CD8-positive, alpha-beta memory T cell (primary cell): ENCODE results near the gene PCSK7. TPM values are rescaled to one million over a fixed set of nuclear protein-coding genes. Genes with fewer than 3 reads are reported as not detected.

Experiments used
- CTCF ChIA-PET: fragments of 350-600 bp; sonication (Branson Sonifier 250); formaldehyde crosslinking; loops from one replicate; lab custom pipeline; 2021; ENCODE audit warnings: antibody characterized with exemption; lab: Charles Lee
- POLR2A ChIA-PET: fragments of 350-600 bp; sonication (Branson Sonifier 250); formaldehyde crosslinking; loops from one replicate; lab custom pipeline; 2021; ENCODE audit warnings: antibody characterized with exemption; lab: Charles Lee
- DNase-seq, 5 donors: peaks; one replicate each; pipeline versions ENCODE4 v3.0.0 to v3.0.0-alpha.2; 2020 to 2022; ENCODE audit warnings: mixed read lengths in 1 of 5
- H3K27ac ChIP-seq: one replicate; pipeline ENCODE4 v1.7.0; 2013; ENCODE audit warnings: low read depth, mild to moderate bottlenecking, low read length, moderate library complexity
- H3K27me3 ChIP-seq: 2 replicates; pipeline ENCODE4 v1.7.0; 2013; ENCODE audit warnings: low read length, mild to moderate bottlenecking; ENCODE audit not compliant: insufficient read depth, poor library complexity, severe bottlenecking
- H3K36me3 ChIP-seq: 2 replicates; pipeline ENCODE4 v1.7.0; 2013; ENCODE audit warnings: mild to moderate bottlenecking, low read length, moderate library complexity; ENCODE audit not compliant: insufficient read depth
- H3K4me1 ChIP-seq: 2 replicates; pipeline ENCODE4 v1.7.0; 2013; ENCODE audit warnings: mild to moderate bottlenecking, low read length, moderate library complexity; ENCODE audit not compliant: insufficient read depth
- H3K4me3 ChIP-seq: 2 replicates; pipeline ENCODE4 v1.7.0; 2013; ENCODE audit warnings: mild to moderate bottlenecking, low read length
- H3K9me3 ChIP-seq: 2 replicates; pipeline ENCODE4 v1.7.0; 2013; ENCODE audit warnings: mild to moderate bottlenecking, low read length
- H3K27ac Mint-ChIP-seq, 8 donors: one replicate each; pipeline ENCODE4 v1.8.0; 2020 to 2021; ENCODE audit warnings: mixed read lengths in 8 of 8, mild to moderate bottlenecking in 6 of 8, inconsistent platforms in 3 of 8, moderate library complexity in 3 of 8
- H3K27me3 Mint-ChIP-seq, 2 donors: one replicate each; pipeline ENCODE4 v1.8.0; 2020 to 2021; ENCODE audit warnings: mixed read lengths in 2 of 2, mild to moderate bottlenecking in 1 of 2, moderate library complexity in 1 of 2
- H3K36me3 Mint-ChIP-seq, 3 donors: one replicate each; pipeline ENCODE4 v1.8.0; 2020 to 2021; ENCODE audit warnings: mixed read lengths in 3 of 3, inconsistent platforms in 1 of 3, mild to moderate bottlenecking in 1 of 3
- H3K4me1 Mint-ChIP-seq, 3 donors: one replicate each; pipeline ENCODE4 v1.8.0; 2020 to 2021; ENCODE audit warnings: mixed read lengths in 3 of 3, inconsistent platforms in 1 of 3, mild to moderate bottlenecking in 1 of 3
- H3K4me3 Mint-ChIP-seq, 7 donors: one replicate each; pipeline ENCODE4 v1.8.0; 2020 to 2021; ENCODE audit warnings: mixed read lengths in 7 of 7, mild to moderate bottlenecking in 6 of 7, moderate library complexity in 4 of 7, inconsistent platforms in 2 of 7
- H3K9me3 Mint-ChIP-seq, 5 donors: one replicate each; pipeline ENCODE4 v1.8.0; 2020 to 2022; ENCODE audit warnings: mixed read lengths in 5 of 5, mild to moderate bottlenecking in 3 of 5, moderate library complexity in 2 of 5, inconsistent platforms in 1 of 5
- polyA plus RNA-seq: library from polyadenylated mRNA; unstranded; fragments of 300-500 nt; fragmentation: Illumina TruSeq; gene quantifications from one replicate; pipeline ENCODE4 v1.2.3, GENCODE V29; 2021
- total RNA-seq, 2 experiments: library from RNA; stranded (reverse); gene quantifications; one replicate each; pipeline ENCODE4 v1.2.3, GENCODE V29; 2021

Gene PCSK7
- total and polyA plus RNA-seq, 3 experiments from 2014 or later = 81.7 to 101 (median 99.6) TPM

GRCh38 chr11:117204283-117205080 lies 27.4 kb downstream of the PCSK7 start:
- Mint-ChIP-seq H3K4me1 (peaks cover 0 to 6% (median 4%) of the 10 kb centered on the region in 3 donors), H3K9me3 (no peaks in the 10 kb centered on the region), H3K27me3 (no peaks in the 10 kb centered on the region), H3K27ac (peak overlapping the region in 6 of 8 donors; percentile 12 to 84 (median 53)), H3K36me3 (peaks cover 0 to 47% (median 2%) of the 10 kb centered on the region in 3 donors), H3K4me3 (no peak overlapping the region)
- no peaks in the 10 kb centered on the region for H3K9me3 ChIP-seq
- no peaks in the 10 kb centered on the region for H3K27me3 ChIP-seq
- DNase-seq = no peak
- no peak overlapping the region for H3K4me3 ChIP-seq
- no peaks in the 10 kb centered on the region for H3K4me1 ChIP-seq
- no peaks in the 10 kb centered on the region for H3K36me3 ChIP-seq
- ChIA-PET POLR2A (no interaction called here), CTCF (interaction anchor here (2.6 kb wide), 1 partner anchor 22 kb away, joined by 6 read pairs; no protein-coding TSS in a partner anchor)
- no peak overlapping the region for H3K27ac ChIP-seq

DNA sequence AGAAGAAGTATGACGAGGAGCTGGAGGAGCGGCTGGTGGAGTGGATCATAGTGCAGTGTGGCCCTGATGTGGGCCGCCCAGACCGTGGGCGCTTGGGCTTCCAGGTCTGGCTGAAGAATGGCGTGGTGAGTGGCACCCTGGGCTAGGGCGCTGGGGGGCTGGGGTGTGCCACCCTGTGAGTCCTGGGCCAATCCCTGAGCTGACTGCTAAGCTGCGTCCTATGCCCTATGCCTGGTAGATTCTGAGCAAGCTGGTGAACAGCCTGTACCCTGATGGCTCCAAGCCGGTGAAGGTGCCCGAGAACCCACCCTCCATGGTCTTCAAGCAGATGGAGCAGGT lies 28.8 kb downstream of the PCSK7 start:
- Mint-ChIP-seq H3K9me3 (no peaks in the 10 kb centered on the region), H3K4me1 (peaks cover 0 to 10% (median 4%) of the 10 kb centered on the region in 3 donors), H3K27ac (peak overlapping the region in 4 of 8 donors; percentile 9 to 91 (median 54)), H3K4me3 (peak overlapping the region in 1 of 7 donors; percentile 9), H3K36me3 (peaks cover 0 to 43% (median 2%) of the 10 kb centered on the region in 3 donors), H3K27me3 (no peaks in the 10 kb centered on the region)
- CTCF ChIA-PET = interaction anchor here (2.6 kb wide), 1 partner anchor 24 kb away, joined by 6 read pairs; no protein-coding TSS in a partner anchor
- H3K4me1 ChIP-seq = no peaks in the 10 kb centered on the region
- no peaks in the 10 kb centered on the region for H3K27me3 ChIP-seq
- H3K4me3 ChIP-seq = no peak overlapping the region
- DNase-seq = no peak
- POLR2A ChIA-PET = no interaction called here
- H3K9me3 ChIP-seq = no peaks in the 10 kb centered on the region
- H3K27ac ChIP-seq = no peak overlapping the region
- no peaks in the 10 kb centered on the region for H3K36me3 ChIP-seq

GRCh38 chr11:117202386-117203068 lies 29.3 kb downstream of the PCSK7 start:
- peaks cover 0 to 45% (median 2%) of the 10 kb centered on the region in 3 donors for H3K36me3 Mint-ChIP-seq
- ChIA-PET POLR2A (no interaction called here), CTCF (interaction anchor here (2.6 kb wide), 1 partner anchor 24 kb away, joined by 6 read pairs; no protein-coding TSS in a partner anchor)

GRCh38 chr11:117201658-117202305 lies 30.1 kb downstream of the PCSK7 start:
- H3K27me3 Mint-ChIP-seq = no peaks in the 10 kb centered on the region
- no peaks in the 10 kb centered on the region for H3K27me3 ChIP-seq
- no peaks in the 10 kb centered on the region for H3K9me3 ChIP-seq
- peak overlapping the region in 2 of 8 donors; percentile 17 to 64 for H3K27ac Mint-ChIP-seq
- DNase-seq = no peak
- peaks cover 0 to 10% (median 4%) of the 10 kb centered on the region in 3 donors for H3K4me1 Mint-ChIP-seq
- H3K4me3 ChIP-seq = no peak overlapping the region
- CTCF ChIA-PET = interaction anchor here (2.6 kb wide), 1 partner anchor 25 kb away, joined by 6 read pairs; no protein-coding TSS in a partner anchor
- no peaks in the 10 kb centered on the region for H3K9me3 Mint-ChIP-seq
- no peak overlapping the region for H3K27ac ChIP-seq
- H3K4me1 ChIP-seq = no peaks in the 10 kb centered on the region
- no peak overlapping the region for H3K4me3 Mint-ChIP-seq
- peaks cover 0 to 46% (median 2%) of the 10 kb centered on the region in 3 donors for H3K36me3 Mint-ChIP-seq
- H3K36me3 ChIP-seq = no peaks in the 10 kb centered on the region
- POLR2A ChIA-PET = no interaction called here

More at GRCh38 chr11:117202386-117203068, 29.3 kb downstream of the PCSK7 start:
- Histone ChIP-seq H3K36me3 (no peaks in the 10 kb centered on the region), H3K27me3 (no peaks in the 10 kb centered on the region), H3K27ac (no peak overlapping the region), H3K4me1 (no peaks in the 10 kb centered on the region), H3K4me3 (no peak overlapping the region), H3K9me3 (no peaks in the 10 kb centered on the region)
- Mint-ChIP-seq H3K4me1 (peaks cover 0 to 10% (median 4%) of the 10 kb centered on the region in 3 donors), H3K9me3 (no peaks in the 10 kb centered on the region), H3K27me3 (no peaks in the 10 kb centered on the region), H3K4me3 (no peak overlapping the region), H3K27ac (peak overlapping the region in 4 of 8 donors; percentile 4 to 64 (median 30))
- no peak for DNase-seq

GRCh38 chr11:117200813-117201657 lies 30.8 kb downstream of the PCSK7 start:
- Mint-ChIP-seq H3K4me1 (peaks cover 0 to 10% (median 4%) of the 10 kb centered on the region in 3 donors), H3K36me3 (peaks cover 0 to 44% (median under 1%) of the 10 kb centered on the region in 3 donors), H3K4me3 (no peak overlapping the region), H3K27ac (peak overlapping the region in 7 of 8 donors; percentile 8 to 76 (median 62)), H3K9me3 (no peaks in the 10 kb centered on the region), H3K27me3 (no peaks in the 10 kb centered on the region)
- ChIA-PET CTCF (no interaction called here), POLR2A (no interaction called here)
- no peaks in the 10 kb centered on the region for H3K4me1 ChIP-seq
- no peaks in the 10 kb centered on the region for H3K9me3 ChIP-seq
- DNase-seq = no peak
- H3K4me3 ChIP-seq = no peak overlapping the region
- H3K36me3 ChIP-seq = no peaks in the 10 kb centered on the region
- H3K27ac ChIP-seq = no peak overlapping the region
- no peaks in the 10 kb centered on the region for H3K27me3 ChIP-seq

DNA sequence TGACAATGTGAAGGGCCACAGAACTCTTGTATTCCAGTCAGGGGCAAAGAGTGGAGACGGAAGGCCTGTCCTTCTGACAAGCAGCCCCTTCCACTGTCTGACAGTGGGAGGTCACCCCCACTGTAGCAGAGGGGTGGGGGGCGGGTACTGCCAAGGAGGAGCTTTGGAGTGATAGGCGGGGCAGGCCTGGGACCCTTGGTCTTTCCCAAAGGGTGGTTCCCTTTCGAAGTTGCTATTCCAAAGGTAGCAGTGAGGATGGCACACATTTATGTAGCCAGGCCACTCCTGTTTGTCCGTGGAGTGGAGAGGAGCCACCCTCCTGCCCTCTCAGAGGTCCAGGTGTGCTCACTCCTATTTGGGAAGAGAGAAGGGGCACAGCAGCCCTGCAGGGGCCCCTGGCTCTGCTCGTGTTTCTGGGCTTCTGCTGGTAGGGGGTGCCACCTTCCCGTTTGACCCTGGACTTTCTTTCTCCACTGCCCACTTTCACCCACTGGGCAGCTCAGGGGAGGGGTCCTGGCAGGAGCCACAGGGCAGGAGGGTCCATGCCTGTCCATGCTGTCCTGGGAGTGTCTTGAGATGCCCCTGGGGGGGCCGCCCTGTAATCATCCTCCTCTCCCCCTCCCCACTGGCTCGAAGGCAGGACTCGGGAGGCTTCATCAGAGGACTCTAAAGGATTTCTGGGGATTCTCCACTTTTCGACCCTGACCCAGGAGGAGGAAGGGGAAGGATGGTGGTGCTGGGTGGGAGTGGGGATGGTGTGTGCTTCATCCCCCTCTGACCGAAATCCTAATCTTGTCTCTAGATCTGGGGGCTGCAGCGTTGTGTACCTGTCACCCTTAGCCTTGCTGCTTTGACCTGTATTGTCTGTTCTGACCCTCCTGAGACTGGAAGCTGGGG lies 31.7 kb downstream of the PCSK7 start:
- DNase-seq = no peak
- Mint-ChIP-seq H3K36me3 (peaks cover 0 to 41% (median 2%) of the 10 kb centered on the region in 3 donors), H3K9me3 (no peaks in the 10 kb centered on the region), H3K4me1 (peaks cover 0 to 10% (median 6%) of the 10 kb centered on the region in 3 donors), H3K27me3 (no peaks in the 10 kb centered on the region), H3K4me3 (no peak overlapping the region), H3K27ac (peak overlapping the region in 7 of 8 donors; percentile 53 to 76 (median 62))
- Histone ChIP-seq H3K27me3 (no peaks in the 10 kb centered on the region), H3K4me1 (no peaks in the 10 kb centered on the region), H3K9me3 (no peaks in the 10 kb centered on the region), H3K4me3 (no peak overlapping the region), H3K27ac (no peak overlapping the region), H3K36me3 (no peaks in the 10 kb centered on the region)
- POLR2A ChIA-PET = no interaction called here
- CTCF ChIA-PET = no interaction called here
